HG02642 (cell line): ENCODE measurements around the gene ZBED3.

Source experiments
- ATAC-seq: cut with Tn5 transposase; IDR thresholded peaks from one replicate; pipeline ENCODE4 v1.9.1; 2021; ENCODE audit warnings: mild to moderate bottlenecking; ENCODE audit not compliant: unreplicated experiment, poor library complexity

Gene ZBED3

GRCh38 chr5:77022511-77023417, 64.3 kb downstream of the ZBED3 start:
- ATAC-seq: no peak
